MM.1S (cell line): ENCODE data around the gene MPC2.
"Not testable (repeated sequence)": the region's sequence is repeated elsewhere in the genome, so short reads cannot be mapped to it uniquely, and the experiment has no call there.

ENCODE experiments used
- EZH2 ChIP-seq: fragments of 300-600 bp; sonication (generic); optimal IDR thresholded peaks from 2 replicates; pipeline ENCODE3; 2017; ENCODE audit warnings: low read depth, mild to moderate bottlenecking, antibody characterized with exemption, low read length, mixed read lengths
- EZH2phosphoT487 ChIP-seq: fragments of 300-600 bp; sonication (generic); IDR thresholded peaks from 2 replicates; pipeline ENCODE4 v1.6.1; 2018; ENCODE audit warnings: antibody characterized with exemption, low read length
- TF ChIP-seq, protein P1 (sequence below): fragments of 300-600 bp; sonication (generic); IDR thresholded peaks from 2 replicates; pipeline ENCODE4 v1.5.1; 2016; ENCODE audit warnings: antibody characterized with exemption, low read length, mixed read lengths

DNA sequence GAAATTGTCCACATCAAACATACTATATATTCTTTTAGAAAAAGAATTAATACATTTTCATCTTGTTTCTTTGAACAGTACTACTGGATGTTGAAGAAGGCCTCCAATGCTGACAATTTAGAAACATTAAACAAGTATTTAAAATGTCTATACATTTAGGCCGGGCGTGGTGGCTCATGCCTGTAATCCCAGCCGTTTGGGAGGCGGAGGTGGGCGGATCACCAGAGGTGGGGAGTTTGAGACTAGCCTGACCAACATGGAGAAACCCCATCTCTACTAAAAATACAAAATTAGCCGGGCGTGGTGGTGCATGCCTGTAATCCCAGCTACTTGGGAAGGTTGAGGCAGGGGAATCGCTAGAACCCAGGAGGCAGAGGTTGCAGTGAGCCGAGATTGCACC is 8.0 kb downstream of the MPC2 start:
- TF ChIP-seq, protein P1, sequence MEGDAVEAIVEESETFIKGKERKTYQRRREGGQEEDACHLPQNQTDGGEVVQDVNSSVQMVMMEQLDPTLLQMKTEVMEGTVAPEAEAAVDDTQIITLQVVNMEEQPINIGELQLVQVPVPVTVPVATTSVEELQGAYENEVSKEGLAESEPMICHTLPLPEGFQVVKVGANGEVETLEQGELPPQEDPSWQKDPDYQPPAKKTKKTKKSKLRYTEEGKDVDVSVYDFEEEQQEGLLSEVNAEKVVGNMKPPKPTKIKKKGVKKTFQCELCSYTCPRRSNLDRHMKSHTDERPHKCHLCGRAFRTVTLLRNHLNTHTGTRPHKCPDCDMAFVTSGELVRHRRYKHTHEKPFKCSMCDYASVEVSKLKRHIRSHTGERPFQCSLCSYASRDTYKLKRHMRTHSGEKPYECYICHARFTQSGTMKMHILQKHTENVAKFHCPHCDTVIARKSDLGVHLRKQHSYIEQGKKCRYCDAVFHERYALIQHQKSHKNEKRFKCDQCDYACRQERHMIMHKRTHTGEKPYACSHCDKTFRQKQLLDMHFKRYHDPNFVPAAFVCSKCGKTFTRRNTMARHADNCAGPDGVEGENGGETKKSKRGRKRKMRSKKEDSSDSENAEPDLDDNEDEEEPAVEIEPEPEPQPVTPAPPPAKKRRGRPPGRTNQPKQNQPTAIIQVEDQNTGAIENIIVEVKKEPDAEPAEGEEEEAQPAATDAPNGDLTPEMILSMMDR = not testable (repeated sequence)
- not testable (repeated sequence) for TF ChIP-seq EZH2, EZH2phosphoT487
